Epithelial cell of proximal tubule (primary cell): Measurements from ENCODE around the gene SEPTIN1. TPM values are rescaled to one million over a fixed set of nuclear protein-coding genes. Genes with fewer than 3 reads are reported as not detected.
"Not testable (repeated sequence)": the region's sequence is repeated elsewhere in the genome, so short reads cannot be mapped to it uniquely, and the experiment has no call there.

ENCODE experiments used
- DNase-seq: peaks from one replicate; pipeline ENCODE4 v3.0.0-alpha.2; 2011; ENCODE audit warnings: low read depth
- H3K4me3 ChIP-seq: 2 replicates; pipeline ENCODE4 v1.5.1; 2011; ENCODE audit warnings: low read depth, mild to moderate bottlenecking, low read length
- total RNA-seq: library from RNA; depleted of rRNA; stranded (reverse); fragments of >200 nt; gene quantifications from 2 replicates; pipeline ENCODE4 v1.2.3, GENCODE V29; 2015
- TF ChIP-seq, protein P1 (sequence below): conservative IDR thresholded peaks from 2 replicates; pipeline ENCODE4 v1.5.1; 2012; ENCODE audit warnings: low read depth, mild to moderate bottlenecking, low read length

The SEPTIN1 gene
- total RNA-seq, 1 donor from 2014 or later, result 0.23 TPM

GRCh38 chr16:30351001-30351441 lies 31.3 kb downstream of the SEPTIN1 start:
- no peak overlapping the region for H3K4me3 ChIP-seq
- no peak for DNase-seq
- TF ChIP-seq, protein P1, sequence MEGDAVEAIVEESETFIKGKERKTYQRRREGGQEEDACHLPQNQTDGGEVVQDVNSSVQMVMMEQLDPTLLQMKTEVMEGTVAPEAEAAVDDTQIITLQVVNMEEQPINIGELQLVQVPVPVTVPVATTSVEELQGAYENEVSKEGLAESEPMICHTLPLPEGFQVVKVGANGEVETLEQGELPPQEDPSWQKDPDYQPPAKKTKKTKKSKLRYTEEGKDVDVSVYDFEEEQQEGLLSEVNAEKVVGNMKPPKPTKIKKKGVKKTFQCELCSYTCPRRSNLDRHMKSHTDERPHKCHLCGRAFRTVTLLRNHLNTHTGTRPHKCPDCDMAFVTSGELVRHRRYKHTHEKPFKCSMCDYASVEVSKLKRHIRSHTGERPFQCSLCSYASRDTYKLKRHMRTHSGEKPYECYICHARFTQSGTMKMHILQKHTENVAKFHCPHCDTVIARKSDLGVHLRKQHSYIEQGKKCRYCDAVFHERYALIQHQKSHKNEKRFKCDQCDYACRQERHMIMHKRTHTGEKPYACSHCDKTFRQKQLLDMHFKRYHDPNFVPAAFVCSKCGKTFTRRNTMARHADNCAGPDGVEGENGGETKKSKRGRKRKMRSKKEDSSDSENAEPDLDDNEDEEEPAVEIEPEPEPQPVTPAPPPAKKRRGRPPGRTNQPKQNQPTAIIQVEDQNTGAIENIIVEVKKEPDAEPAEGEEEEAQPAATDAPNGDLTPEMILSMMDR, result no peak

- no peak overlapping the region for H3K4me3 ChIP-seq
- TF ChIP-seq, protein P1, result no peak
- no peak for DNase-seq
These were observed 32.1 kb downstream of the SEPTIN1 start for GRCh38 chr16:30350134-30350871.

DNA sequence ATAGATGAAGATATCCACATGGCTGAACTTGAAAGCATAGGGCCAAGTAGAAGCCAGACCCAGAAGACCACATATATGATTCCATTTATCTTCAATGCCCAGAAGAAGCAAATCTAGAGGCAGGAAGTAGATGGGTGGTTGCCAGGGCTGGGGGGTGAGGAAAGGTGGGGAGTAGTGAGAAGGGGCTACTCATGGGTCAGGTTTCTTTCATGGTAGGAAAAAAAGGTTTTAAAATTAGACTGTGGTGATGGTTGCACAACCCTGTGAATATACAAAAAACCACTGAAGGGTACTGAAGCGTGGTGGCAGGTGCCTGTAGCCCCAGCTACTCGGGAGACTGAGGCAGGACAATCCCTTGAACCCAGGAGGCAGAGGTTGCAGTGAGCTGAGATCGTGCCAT lies 32.7 kb downstream of the SEPTIN1 start:
- TF ChIP-seq, protein P1, result no peak
- no peak overlapping the region for H3K4me3 ChIP-seq
- peak; percentile 51 for DNase-seq

- H3K4me3 ChIP-seq, result no peak overlapping the region
- DNase-seq, result no peak
- TF ChIP-seq, protein P1, result no peak
These were observed 33.4 kb downstream of the SEPTIN1 start for GRCh38 chr16:30348929-30349328.

DNA sequence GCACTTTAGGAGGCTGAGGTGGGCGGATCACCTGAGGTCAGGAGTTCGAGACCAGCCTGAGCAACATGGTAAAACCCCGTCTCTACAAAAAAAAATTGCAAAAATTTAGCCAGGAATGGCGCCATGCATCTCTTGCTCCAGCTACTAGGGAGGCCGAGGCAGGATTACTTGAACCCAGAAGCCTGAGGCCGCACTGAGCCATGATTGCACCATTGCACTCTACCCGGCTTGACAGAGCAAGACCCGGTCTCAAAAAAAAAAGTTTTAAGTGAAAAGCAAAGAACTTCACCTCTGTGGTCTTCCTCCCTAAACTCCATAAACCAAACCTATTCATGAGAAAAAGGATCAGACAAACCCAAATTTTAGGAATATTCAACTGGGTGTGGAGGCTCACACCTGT lies 34.2 kb downstream of the SEPTIN1 start:
- H3K4me3 ChIP-seq, result no peak overlapping the region
- TF ChIP-seq, protein P1, result no peak
- DNase-seq, result no peak

GRCh38 chr16:30346286-30346685 lies 36.1 kb downstream of the SEPTIN1 start:
- DNase-seq, result no peak
- no peak overlapping the region for H3K4me3 ChIP-seq
- TF ChIP-seq, protein P1, result no peak

DNA sequence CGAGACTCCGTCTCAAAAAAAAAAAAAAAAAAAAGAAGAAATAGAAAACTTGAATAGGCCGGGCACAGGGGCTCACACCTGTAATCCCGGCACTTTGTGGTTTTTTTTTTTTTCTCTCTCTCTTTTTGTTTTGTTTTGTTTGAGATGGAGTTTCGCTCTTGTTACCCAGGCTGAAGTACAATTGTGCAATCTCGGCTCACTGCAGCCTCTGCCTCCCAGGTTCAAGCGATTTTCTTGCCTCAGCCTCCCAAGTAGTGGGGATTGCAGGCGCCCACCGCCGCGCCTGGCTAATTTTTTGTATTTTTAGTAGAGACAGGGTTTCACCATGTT lies 38.9 kb downstream of the SEPTIN1 start:
- not testable (repeated sequence) for H3K4me3 ChIP-seq, DNase-seq
